Keratinocyte (primary cell): ENCODE results near the gene DNAJC19. TPM values are rescaled to one million over a fixed set of nuclear protein-coding genes. Genes with fewer than 3 reads are reported as not detected.
"Not testable (repeated sequence)": the region's sequence is repeated elsewhere in the genome, so short reads cannot be mapped to it uniquely, and the experiment has no call there.

Source experiments
- DNase-seq: peaks from one replicate; pipeline ENCODE4 v3.0.0-alpha.2; 2011; ENCODE audit warnings: low read depth, missing footprints, low spot score
- FAIRE-seq: peaks from 2 replicates; lab custom pipeline; 2011; peaks lifted over from hg19 to GRCh38; lab: Jason Lieb, UNC
- H2AFZ ChIP-seq: 2 replicates; pipeline ENCODE4 v1.6.0; 2012; ENCODE audit warnings: low read length, control low read depth, inconsistent platforms; ENCODE audit not compliant: control insufficient read depth
- H3K27ac ChIP-seq: 2 replicates; pipeline ENCODE4 v1.5.1; 2011; ENCODE audit warnings: low read length; ENCODE audit not compliant: control insufficient read depth, insufficient read depth
- H3K27me3 ChIP-seq: 3 replicates; pipeline ENCODE4 v1.6.0; 2011; ENCODE audit warnings: low read length; ENCODE audit not compliant: control insufficient read depth, insufficient read depth; ENCODE audit errors: extremely low read depth
- H3K36me3 ChIP-seq, 2 experiments: 2 replicates in 1 of 2; 3 replicates in 1 of 2; pipeline ENCODE4 v1.5.1; 2011; ENCODE audit warnings: low read length in 2 of 2, mild to moderate bottlenecking in 1 of 2; ENCODE audit not compliant: control insufficient read depth in 2 of 2, insufficient read depth in 2 of 2; ENCODE audit errors: extremely low read depth in 1 of 2
- H3K4me1 ChIP-seq: 3 replicates; pipeline ENCODE4 v1.5.1; 2011; ENCODE audit warnings: low read length; ENCODE audit not compliant: control insufficient read depth, insufficient read depth; ENCODE audit errors: extremely low read depth
- H3K4me2 ChIP-seq: 3 replicates; pipeline ENCODE4 v1.6.0; 2011; ENCODE audit warnings: low read depth, low read length; ENCODE audit not compliant: control insufficient read depth, insufficient read depth; ENCODE audit errors: extremely low read depth
- H3K4me3 ChIP-seq, 3 experiments: fragments of 200-600 bp in 1 of 3; sonication (generic) in 1 of 3; 2 replicates in 2 of 3; 3 replicates in 1 of 3; pipeline ENCODE4 v1.5.1; 2011 to 2016; ENCODE audit warnings: low read length in 3 of 3, mild to moderate bottlenecking in 3 of 3, control low read depth in 2 of 3, inconsistent platforms in 1 of 3, low read depth in 1 of 3, mixed read lengths in 1 of 3, mixed run types in 1 of 3, moderate library complexity in 1 of 3; ENCODE audit not compliant: control insufficient read depth in 2 of 3, insufficient read depth in 2 of 3; ENCODE audit errors: extremely low read depth in 1 of 3
- H3K79me2 ChIP-seq: 2 replicates; pipeline ENCODE4 v1.6.0; 2012; ENCODE audit warnings: low read length; ENCODE audit not compliant: control insufficient read depth, insufficient read depth
- H3K9ac ChIP-seq: 3 replicates; pipeline ENCODE4 v1.6.0; 2011; ENCODE audit warnings: low read length; ENCODE audit not compliant: control insufficient read depth, insufficient read depth; ENCODE audit errors: extremely low read depth
- H3K9me1 ChIP-seq: 3 replicates; pipeline ENCODE4 v1.6.0; 2011; ENCODE audit warnings: low read length; ENCODE audit not compliant: control insufficient read depth, insufficient read depth; ENCODE audit errors: extremely low read depth
- H3K9me3 ChIP-seq: 2 replicates; pipeline ENCODE4 v1.5.1; 2012; ENCODE audit warnings: low read depth, low read length; ENCODE audit not compliant: control insufficient read depth
- H4K20me1 ChIP-seq: 3 replicates; pipeline ENCODE4 v1.6.0; 2011; ENCODE audit warnings: low read length; ENCODE audit not compliant: control insufficient read depth, insufficient read depth; ENCODE audit errors: extremely low read depth
- CTCF ChIP-seq, 3 experiments: IDR thresholded peaks in 1 of 3; conservative IDR thresholded peaks in 1 of 3; optimal IDR thresholded peaks in 1 of 3; 2 replicates in 2 of 3; 3 replicates in 1 of 3; pipeline versions ENCODE3 to v1.5.1; 2011; ENCODE audit warnings: low read length in 3 of 3, mild to moderate bottlenecking in 3 of 3, moderate library complexity in 2 of 3, control low read depth in 1 of 3, inconsistent platforms in 1 of 3; ENCODE audit not compliant: insufficient read depth in 2 of 3; ENCODE audit errors: extremely low read depth in 1 of 3
- EZH2 ChIP-seq: IDR thresholded peaks from one replicate; pipeline ENCODE4 v1.6.1; 2012; ENCODE audit warnings: inconsistent platforms, mild to moderate bottlenecking, low read length, moderate library complexity
- dilution Hi-C: fragments of 300-500 bp; cut with MboI; formaldehyde crosslinking; loops from one replicate; pipeline ENCODE4 v1.7.0; 2020; ENCODE audit warnings: low sequenced_read_pairs; ENCODE audit not compliant: extremely low pct_ligation_motif_present
- polyA plus RNA-seq, 5 experiments: library from polyadenylated mRNA; depleted of rRNA in 3 of 5; stranded (reverse) in 3 of 5; stranded (forward) in 1 of 5; unstranded in 1 of 5; fragments of >200 nt; gene quantifications; 1 replicate in 1 of 5; 2 replicates in 3 of 5; 3 replicates in 1 of 5; pipeline versions ENCODE4 v1.2.1 to v1.2.3, GENCODE V29; 2011 to 2012; ENCODE audit warnings: missing spikeins in 2 of 5, low read depth in 1 of 5, low replicate concordance in 1 of 5

The DNAJC19 gene
- polyA plus RNA-seq, 1 donor (not counting 4 experiments of a cell fraction or from before 2014, with no cell fraction given), result 40.6 TPM

GRCh38 chr3:181007262-181007661 is 17.7 kb upstream of the DNAJC19 start:
- Histone ChIP-seq H3K27ac (no peak overlapping the region), H3K9ac (no peak overlapping the region), H3K9me3 (no peaks in the 10 kb centered on the region), H3K4me3 (no peak overlapping the region), H3K79me2 (no peaks in the 10 kb centered on the region), H3K4me2 (no peak overlapping the region), H3K36me3 (no peaks in the 10 kb centered on the region), H3K9me1 (no peaks in the 10 kb centered on the region), H4K20me1 (no peaks in the 10 kb centered on the region), H3K4me1 (no peaks in the 10 kb centered on the region), H3K27me3 (no peaks in the 10 kb centered on the region), H2AFZ (no peak overlapping the region)
- TF ChIP-seq CTCF (optimal IDR thresholded peaks at IDR 0.05 in 1 of 3, IDR thresholded peaks at IDR 0.05 in 1 of 3, conservative IDR thresholded peaks at IDR 0.05 in 1 of 3; ENCODE audit: extremely low read depth in 1 of 3, insufficient read depth in 2 of 3, low read length in 3 of 3) (no peak), EZH2 (no peak)
- FAIRE-seq (no peak), DNase-seq (no peak)
- dilution Hi-C loops, result no loop called here

GRCh38 chr3:181006541-181006940 is 17.0 kb upstream of the DNAJC19 start:
- Histone ChIP-seq H3K79me2 (no peaks in the 10 kb centered on the region), H4K20me1 (no peaks in the 10 kb centered on the region), H3K9me3 (no peaks in the 10 kb centered on the region), H3K36me3 (no peaks in the 10 kb centered on the region), H3K4me1 (no peaks in the 10 kb centered on the region), H3K27ac (no peak overlapping the region), H3K4me3 (no peak overlapping the region), H3K9ac (no peak overlapping the region), H2AFZ (no peak overlapping the region), H3K4me2 (no peak overlapping the region), H3K27me3 (no peaks in the 10 kb centered on the region), H3K9me1 (no peaks in the 10 kb centered on the region)
- dilution Hi-C loops, result no loop called here
- TF ChIP-seq EZH2 (no peak), CTCF (optimal IDR thresholded peaks at IDR 0.05 in 1 of 3, IDR thresholded peaks at IDR 0.05 in 1 of 3, conservative IDR thresholded peaks at IDR 0.05 in 1 of 3; ENCODE audit: extremely low read depth in 1 of 3, insufficient read depth in 2 of 3, low read length in 3 of 3) (no peak)
- FAIRE-seq, result no peak
- DNase-seq, result no peak

GRCh38 chr3:181003469-181003868 is 13.9 kb upstream of the DNAJC19 start:
- H3K4me3 ChIP-seq, dilution Hi-C loops, H3K9me3 ChIP-seq, H4K20me1 ChIP-seq, H3K4me1 ChIP-seq, DNase-seq, H3K4me2 ChIP-seq, H3K27me3 ChIP-seq, FAIRE-seq, H3K9ac ChIP-seq, H2AFZ ChIP-seq, H3K79me2 ChIP-seq, H3K36me3 ChIP-seq, H3K27ac ChIP-seq, H3K9me1 ChIP-seq: not testable (repeated sequence)

- H2AFZ ChIP-seq, H3K27ac ChIP-seq, H3K4me2 ChIP-seq, H3K36me3 ChIP-seq, FAIRE-seq, H4K20me1 ChIP-seq, H3K9me3 ChIP-seq, H3K9me1 ChIP-seq, dilution Hi-C loops, DNase-seq, H3K27me3 ChIP-seq, H3K4me1 ChIP-seq, H3K9ac ChIP-seq, H3K79me2 ChIP-seq, H3K4me3 ChIP-seq: not testable (repeated sequence)
Observed at GRCh38 chr3:181002331-181002730, 12.8 kb upstream of the DNAJC19 start.
